ENCODE data around the gene VMO1.

- TF ChIP-seq CTCF (IDR thresholded peaks at IDR 0.05) (no peak), POLR2A (IDR thresholded peaks at IDR 0.05) (no peak)
These were observed 20.0 kb downstream of the VMO1 start for GRCh38 chr17:4766201-4766600.

Measured in right lobe of liver (tissue), 4 donors.